CD4-positive, alpha-beta T cell (primary cell): ENCODE data around the gene SLFN12L. TPM values are rescaled to one million over a fixed set of nuclear protein-coding genes. Genes with fewer than 3 reads are reported as not detected.
A peak's percentile ranks its signal among the peaks of the same experiment; 100 is the strongest.

Experiments used
- ATAC-seq: fragments of 200-7000 bp; cut with Tn5 transposase; one replicate; pipeline ENCODE4 v1.10.0; 2022; ENCODE audit warnings: mild to moderate bottlenecking; ENCODE audit not compliant: poor library complexity
- CTCF ChIA-PET: fragments of 350-600 bp; sonication (Branson Sonifier 250); formaldehyde crosslinking; loops from one replicate; lab custom pipeline; 2021; ENCODE audit warnings: antibody characterized with exemption, inconsistent platforms; lab: Charles Lee
- POLR2A ChIA-PET: fragments of 350-600 bp; sonication (Branson Sonifier 250); formaldehyde crosslinking; loops from one replicate; lab custom pipeline; 2021; ENCODE audit warnings: antibody characterized with exemption, inconsistent platforms; lab: Charles Lee
- DNase-seq, 14 experiments: peaks; one replicate each; pipeline ENCODE4 v3.0.0-alpha.2; 2013 to 2020; ENCODE audit warnings: mixed read lengths in 2 of 14
- H3K27ac ChIP-seq, 2 donors: one replicate each; pipeline versions ENCODE4 v1.5.1 to v1.7.0; 2013; ENCODE audit warnings: low read length in 2 of 2, low read depth in 1 of 2, mild to moderate bottlenecking in 1 of 2
- H3K27me3 ChIP-seq, 2 experiments: 1 replicate in 1 of 2; 2 replicates in 1 of 2; pipeline versions ENCODE4 v1.6.1 to v1.7.0; 2013; ENCODE audit warnings: low read length in 2 of 2, control low read depth in 1 of 2, mild to moderate bottlenecking in 1 of 2, moderate library complexity in 1 of 2; ENCODE audit not compliant: insufficient read depth in 2 of 2, control insufficient read depth in 1 of 2
- H3K36me3 ChIP-seq: one replicate; pipeline ENCODE4 v1.6.1; 2013; ENCODE audit warnings: low read length, control low read depth; ENCODE audit not compliant: insufficient read depth
- H3K4me1 ChIP-seq: one replicate; pipeline ENCODE4 v1.6.1; 2013; ENCODE audit warnings: low read length, control low read depth; ENCODE audit not compliant: insufficient read depth
- H3K4me3 ChIP-seq: one replicate; pipeline ENCODE4 v1.5.1; 2013; ENCODE audit warnings: mild to moderate bottlenecking, low read length, moderate library complexity
- H3K9me3 ChIP-seq, 2 experiments: 1 replicate in 1 of 2; 2 replicates in 1 of 2; pipeline versions ENCODE4 v1.6.1 to v1.7.0; 2013; ENCODE audit warnings: low read length in 2 of 2, mild to moderate bottlenecking in 2 of 2, control low read depth in 1 of 2, moderate library complexity in 1 of 2; ENCODE audit not compliant: control insufficient read depth in 1 of 2, insufficient read depth in 1 of 2
- H3K27ac Mint-ChIP-seq: one replicate; pipeline ENCODE4 v1.8.0; 2020; ENCODE audit warnings: mixed read lengths
- H3K27me3 Mint-ChIP-seq: one replicate; pipeline ENCODE4 v1.8.0; 2021; ENCODE audit warnings: mixed read lengths
- H3K36me3 Mint-ChIP-seq: one replicate; pipeline ENCODE4 v1.8.0; 2021; ENCODE audit warnings: low read depth, mixed read lengths
- H3K4me1 Mint-ChIP-seq: one replicate; pipeline ENCODE4 v1.8.0; 2021; ENCODE audit warnings: low read depth, mixed read lengths
- H3K4me3 Mint-ChIP-seq: one replicate; pipeline ENCODE4 v1.8.0; 2020; ENCODE audit warnings: mild to moderate bottlenecking, mixed read lengths
- H3K9me3 Mint-ChIP-seq: one replicate; pipeline ENCODE4 v1.8.0; 2020; ENCODE audit warnings: mixed read lengths
- intact Hi-C, 2 experiments: fragments of 100-400 bp; cut with DNase I in 1 of 2; cut with micrococcal nuclease in 1 of 2; formaldehyde crosslinking; loops; one replicate each; pipeline versions ENCODE4 v1.15.1 to v1.9.0; 2023 to 2025; cut with DNase I, micrococcal nuclease
- total RNA-seq, 174 experiments: library from RNA in 2 of 174; stranded (reverse) in 2 of 174; gene quantifications; one replicate each; pipeline ENCODE4 v1.2.3 and lab custom pipeline; 2021 to 2026
- TF ChIP-seq, protein P1 (sequence below): fragments of 200-600 bp; IDR thresholded peaks from one replicate; pipeline ENCODE4 v1.8.0; 2022; ENCODE audit warnings: antibody characterized with exemption, mild to moderate bottlenecking

Gene SLFN12L
- total RNA-seq, 2 experiments from 2014 or later, result 23.4 to 24.3 TPM

DNA sequence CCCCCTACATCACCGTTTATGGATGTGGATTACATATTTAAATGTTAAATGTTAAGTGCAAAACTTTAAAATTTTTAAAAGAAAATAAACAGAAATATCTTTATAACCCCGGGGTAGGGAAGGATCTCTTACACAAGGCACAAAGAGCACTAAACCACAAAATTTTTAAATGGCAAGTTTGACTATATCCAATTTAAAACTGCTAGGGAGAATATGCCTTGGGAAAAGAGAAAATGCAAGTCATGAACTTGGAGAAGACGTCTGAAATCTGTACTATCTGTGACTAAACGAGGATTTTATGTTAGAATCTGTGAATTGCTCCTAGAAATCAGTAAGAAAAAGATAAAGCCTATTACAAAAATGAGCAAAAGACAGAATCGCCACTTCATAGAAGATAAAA is 60.2 kb downstream of the SLFN12L start:
- Mint-ChIP-seq H3K9me3 (peaks cover 6% of the 10 kb centered on the region), H3K27ac (no peak overlapping the region), H3K27me3 (no peaks in the 10 kb centered on the region), H3K36me3 (peaks cover 95% of the 10 kb centered on the region), H3K4me1 (peaks cover 35% of the 10 kb centered on the region), H3K4me3 (no peak overlapping the region)
- H3K36me3 ChIP-seq, result peaks cover 65% of the 10 kb centered on the region
- H3K27me3 ChIP-seq, result no peaks in the 10 kb centered on the region
- no peak overlapping the region for H3K27ac ChIP-seq
- ATAC-seq, result no peak
- H3K9me3 ChIP-seq, result peaks cover 14% of the 10 kb centered on the region in 2 experiments
- intact Hi-C loops, result no loop called here
- H3K4me3 ChIP-seq, result no peak overlapping the region
- CTCF ChIA-PET, result no interaction called here
- peaks cover 2% of the 10 kb centered on the region for H3K4me1 ChIP-seq
- no peak for DNase-seq
- TF ChIP-seq, protein P1, sequence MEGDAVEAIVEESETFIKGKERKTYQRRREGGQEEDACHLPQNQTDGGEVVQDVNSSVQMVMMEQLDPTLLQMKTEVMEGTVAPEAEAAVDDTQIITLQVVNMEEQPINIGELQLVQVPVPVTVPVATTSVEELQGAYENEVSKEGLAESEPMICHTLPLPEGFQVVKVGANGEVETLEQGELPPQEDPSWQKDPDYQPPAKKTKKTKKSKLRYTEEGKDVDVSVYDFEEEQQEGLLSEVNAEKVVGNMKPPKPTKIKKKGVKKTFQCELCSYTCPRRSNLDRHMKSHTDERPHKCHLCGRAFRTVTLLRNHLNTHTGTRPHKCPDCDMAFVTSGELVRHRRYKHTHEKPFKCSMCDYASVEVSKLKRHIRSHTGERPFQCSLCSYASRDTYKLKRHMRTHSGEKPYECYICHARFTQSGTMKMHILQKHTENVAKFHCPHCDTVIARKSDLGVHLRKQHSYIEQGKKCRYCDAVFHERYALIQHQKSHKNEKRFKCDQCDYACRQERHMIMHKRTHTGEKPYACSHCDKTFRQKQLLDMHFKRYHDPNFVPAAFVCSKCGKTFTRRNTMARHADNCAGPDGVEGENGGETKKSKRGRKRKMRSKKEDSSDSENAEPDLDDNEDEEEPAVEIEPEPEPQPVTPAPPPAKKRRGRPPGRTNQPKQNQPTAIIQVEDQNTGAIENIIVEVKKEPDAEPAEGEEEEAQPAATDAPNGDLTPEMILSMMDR, result no peak
- POLR2A ChIA-PET, result no interaction called here

DNA sequence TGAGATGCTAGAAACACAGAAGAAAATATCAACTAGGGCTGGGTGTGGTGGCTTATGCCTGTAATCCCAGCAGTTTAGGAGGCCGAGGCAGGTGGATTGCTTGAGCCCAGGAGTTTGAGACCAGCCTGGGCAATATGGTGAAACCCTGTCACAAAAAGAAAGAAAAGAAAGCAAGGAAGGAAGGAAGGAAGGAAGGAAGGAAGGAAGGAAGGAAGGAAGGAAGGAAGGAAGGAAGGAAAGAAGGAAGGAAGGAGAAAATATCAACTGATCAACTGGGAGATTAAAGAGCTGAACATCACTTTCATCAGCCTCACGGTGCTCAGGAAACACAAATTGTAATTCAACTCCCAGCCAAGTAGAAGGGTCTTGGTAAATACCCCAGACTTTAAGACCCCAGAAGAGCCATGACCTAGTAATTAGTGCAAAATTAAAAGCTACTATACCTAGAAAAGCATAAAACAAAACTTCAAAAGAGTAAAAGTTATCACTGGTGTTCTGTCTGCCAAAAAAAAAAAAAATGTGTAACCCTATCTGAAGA is 61.1 kb downstream of the SLFN12L start:
- Histone ChIP-seq H3K9me3 (peaks cover 11 to 14% of the 10 kb centered on the region in 2 experiments), H3K27ac (no peak overlapping the region), H3K27me3 (no peaks in the 10 kb centered on the region), H3K4me3 (no peak overlapping the region), H3K4me1 (peaks cover 2% of the 10 kb centered on the region), H3K36me3 (peaks cover 65% of the 10 kb centered on the region)
- ChIA-PET CTCF (interaction anchor here (1.4 kb wide), 1 partner anchor 63 kb away, joined by 3 read pairs; no protein-coding TSS in a partner anchor), POLR2A (interaction anchor here (1.0 to 2.6 kb wide), 3 partner anchors 9 to 41 kb away, joined by 3 to 13 read pairs (median 3); no protein-coding TSS in a partner anchor)
- Mint-ChIP-seq H3K27me3 (no peaks in the 10 kb centered on the region), H3K4me1 (peaks cover 40% of the 10 kb centered on the region), H3K36me3 (peaks cover 93% of the 10 kb centered on the region), H3K27ac (no peak overlapping the region), H3K9me3 (peaks cover 6% of the 10 kb centered on the region), H3K4me3 (no peak overlapping the region)
- intact Hi-C loops, result no loop called here
- ATAC-seq (no peak), DNase-seq (no peak)
- TF ChIP-seq, protein P1, result no peak

DNA sequence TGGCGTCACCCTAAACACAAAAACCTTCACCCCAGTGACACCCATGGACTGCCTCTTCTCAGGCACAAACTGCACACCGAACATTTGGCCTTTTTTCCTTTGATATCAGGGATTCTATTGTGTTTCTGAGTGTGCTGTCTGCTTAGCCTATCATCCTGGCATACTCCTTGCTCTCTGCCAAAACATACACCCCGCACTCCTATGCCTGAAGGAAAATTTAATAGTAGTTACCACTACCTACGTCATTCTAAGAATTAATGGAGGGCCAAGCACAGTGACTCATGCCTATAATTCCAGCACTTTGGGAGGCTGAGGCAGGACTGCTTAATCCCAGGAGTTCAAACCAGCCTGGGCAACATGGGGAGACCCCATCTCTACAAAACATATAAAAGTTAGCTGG is 69.0 kb downstream of the SLFN12L start:
- H3K4me1 ChIP-seq, result peaks cover 17% of the 10 kb centered on the region
- DNase-seq (no peak), ATAC-seq (no peak)
- H3K27ac ChIP-seq, result peak overlapping the region; percentile 3 to 30
- no peak overlapping the region for H3K4me3 ChIP-seq
- TF ChIP-seq, protein P1, result no peak
- H3K27me3 ChIP-seq, result no peaks in the 10 kb centered on the region
- POLR2A ChIA-PET, result interaction anchor here (0.6 to 2.9 kb wide), 7 partner anchors 19 to 94 kb away, joined by 3 to 24 read pairs (median 4); partner anchors contain the start of genes SLFN12 and SLFN13
- CTCF ChIA-PET, result no interaction called here
- H3K27ac Mint-ChIP-seq, result peak overlapping the region; percentile 73
- H3K9me3 ChIP-seq, result peaks cover 0 to 3% of the 10 kb centered on the region in 2 experiments
- peaks cover 43% of the 10 kb centered on the region for H3K36me3 Mint-ChIP-seq
- H3K36me3 ChIP-seq, result peaks cover 2% of the 10 kb centered on the region
- H3K27me3 Mint-ChIP-seq, result no peaks in the 10 kb centered on the region
- H3K4me3 Mint-ChIP-seq, result no peak overlapping the region
- H3K4me1 Mint-ChIP-seq, result peaks cover 47% of the 10 kb centered on the region
- intact Hi-C loops, result loop anchor here in 1 of 2 experiments (2.0 kb wide), 1 partner anchor 16 kb away; no protein-coding TSS in a partner anchor
- H3K9me3 Mint-ChIP-seq, result peaks cover 3% of the 10 kb centered on the region
